ENCODE data around the gene PRPF40B. TPM values are rescaled to one million over a fixed set of nuclear protein-coding genes. Genes with fewer than 3 reads are reported as not detected.

The PRPF40B gene
- total and polyA plus RNA-seq, 9 of the 15 experiments (the other 6 are each of a cell fraction or from before 2014, with no cell fraction given) = 0.55 to 10.6 (median 4.8) TPM

DNA sequence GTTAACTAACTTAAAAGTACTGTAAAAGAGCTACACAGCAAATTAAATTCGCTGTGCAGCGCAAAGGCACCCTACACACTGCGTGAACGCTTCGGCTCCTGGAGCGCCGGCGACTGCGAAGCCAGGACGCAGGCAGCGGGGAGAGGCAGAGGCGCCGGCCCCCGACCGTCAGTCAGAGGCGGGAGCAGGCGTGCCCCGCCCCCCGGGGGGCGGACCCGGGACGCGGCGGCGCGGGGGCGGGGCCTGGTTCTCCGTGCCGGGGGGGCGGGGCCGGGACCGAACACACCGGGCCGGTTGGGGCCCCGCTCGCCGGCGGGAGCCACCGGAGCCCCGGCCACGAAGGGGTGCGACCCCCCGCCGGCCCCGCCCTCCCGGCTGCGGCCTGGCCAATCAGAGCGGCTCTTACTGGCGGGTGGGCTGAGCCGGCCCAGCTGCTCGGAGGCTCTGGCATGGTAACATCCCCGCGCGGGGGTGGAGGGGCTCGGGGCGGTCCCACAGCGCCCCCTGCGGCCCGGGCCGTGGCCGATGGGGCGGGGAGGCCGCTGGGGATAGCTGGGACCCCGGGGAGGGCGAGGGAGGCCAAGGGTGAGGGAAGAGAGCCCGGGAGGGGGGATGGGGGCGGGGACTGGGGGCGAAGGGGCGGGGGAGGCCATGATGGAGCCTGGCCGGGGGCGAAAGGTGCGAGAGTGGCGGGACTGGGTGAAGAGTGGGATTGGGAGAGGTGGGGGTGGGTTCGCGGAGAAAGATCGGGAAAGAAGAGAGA lies at the start of gene PRPF40B (continued):
- TF ChIP-seq E2F6 (IDR thresholded peaks at IDR 0.05; ENCODE audit: borderline replicate concordance in 1 of 2, extremely low read depth in 1 of 2, insufficient read depth in 1 of 2, insufficient read length in 1 of 2, low read depth in 1 of 2, low read length in 1 of 2, poor library complexity in 1 of 2, severe bottlenecking in 1 of 2) = peak; percentile 34 to 66
- TF ChIP-seq, protein P1, sequence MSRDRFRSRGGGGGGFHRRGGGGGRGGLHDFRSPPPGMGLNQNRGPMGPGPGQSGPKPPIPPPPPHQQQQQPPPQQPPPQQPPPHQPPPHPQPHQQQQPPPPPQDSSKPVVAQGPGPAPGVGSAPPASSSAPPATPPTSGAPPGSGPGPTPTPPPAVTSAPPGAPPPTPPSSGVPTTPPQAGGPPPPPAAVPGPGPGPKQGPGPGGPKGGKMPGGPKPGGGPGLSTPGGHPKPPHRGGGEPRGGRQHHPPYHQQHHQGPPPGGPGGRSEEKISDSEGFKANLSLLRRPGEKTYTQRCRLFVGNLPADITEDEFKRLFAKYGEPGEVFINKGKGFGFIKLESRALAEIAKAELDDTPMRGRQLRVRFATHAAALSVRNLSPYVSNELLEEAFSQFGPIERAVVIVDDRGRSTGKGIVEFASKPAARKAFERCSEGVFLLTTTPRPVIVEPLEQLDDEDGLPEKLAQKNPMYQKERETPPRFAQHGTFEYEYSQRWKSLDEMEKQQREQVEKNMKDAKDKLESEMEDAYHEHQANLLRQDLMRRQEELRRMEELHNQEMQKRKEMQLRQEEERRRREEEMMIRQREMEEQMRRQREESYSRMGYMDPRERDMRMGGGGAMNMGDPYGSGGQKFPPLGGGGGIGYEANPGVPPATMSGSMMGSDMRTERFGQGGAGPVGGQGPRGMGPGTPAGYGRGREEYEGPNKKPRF (IDR thresholded peaks at IDR 0.05; ENCODE audit: low read depth, low read length) = no peak
- TF ChIP-seq TEAD1 (CRISPR knock-in tag; IDR thresholded peaks at IDR 0.05) = peak in 1 of 2 experiments; percentile 72; a peak in 1 of 4 replicates
- no peak for TF ChIP-seq ZBTB5 (IDR thresholded peaks at IDR 0.05)
- no peak for TF ChIP-seq ZNF24 (IDR thresholded peaks at IDR 0.05)
- TF ChIP-seq PHTF2 (CRISPR knock-in tag; IDR thresholded peaks at IDR 0.05) = no peak
- no peak for TF ChIP-seq CREB1 (IDR thresholded peaks at IDR 0.05)
- peak; percentile 27; the same call in 1 of the 2 replicates for TF ChIP-seq CREB1 (CRISPR knock-in tag; IDR thresholded peaks at IDR 0.05)
- no peak for TF ChIP-seq HIVEP1 (CRISPR knock-in tag; IDR thresholded peaks at IDR 0.05)
- no peak for TF ChIP-seq ZFPM2 (CRISPR knock-in tag; IDR thresholded peaks at IDR 0.05)
- TF ChIP-seq SNIP1 (IDR thresholded peaks at IDR 0.05; ENCODE audit: low read depth) = no peak
- TF ChIP-seq CBX2 (IDR thresholded peaks at IDR 0.05; ENCODE audit: insufficient read depth, low read length, poor library complexity, severe bottlenecking) = no peak
- peak; percentile 89 for TF ChIP-seq KDM5B (IDR thresholded peaks at IDR 0.05; ENCODE audit: insufficient replicate concordance, low read depth, low read length)
- no peak for TF ChIP-seq ZNF133 (CRISPR knock-in tag; IDR thresholded peaks at IDR 0.05)
- TF ChIP-seq ETS2 (tag; IDR thresholded peaks at IDR 0.05; ENCODE audit: borderline replicate concordance, poor library complexity, severe bottlenecking) = no peak
- TF ChIP-seq ZKSCAN1 (IDR thresholded peaks at IDR 0.05; ENCODE audit: low read depth, low read length) = no peak
- no peak for TF ChIP-seq HDAC1 (IDR thresholded peaks at IDR 0.05)
- TF ChIP-seq SIN3A (IDR thresholded peaks at IDR 0.05; ENCODE audit: borderline replicate concordance in 2 of 2, control insufficient read depth in 1 of 2, low read depth in 2 of 2, low read length in 2 of 2) = peak in 1 of 2 experiments; percentile 3; a peak in 1 of 4 replicates
- TF ChIP-seq ZFX (CRISPR knock-in tag; IDR thresholded peaks at IDR 0.05) = 0 out of 2 replicates have a peak, but pooled peaks have one; percentile 11
- TF ChIP-seq SREBF2 (CRISPR knock-in tag; IDR thresholded peaks at IDR 0.05) = no peak
- TF ChIP-seq SIRT6 (IDR thresholded peaks at IDR 0.05; ENCODE audit: low read depth, low read length) = no peak
- peak; percentile 85 for TF ChIP-seq SUPT5H (IDR thresholded peaks at IDR 0.05)
- TF ChIP-seq ZNF282 (CRISPR knock-in tag; IDR thresholded peaks at IDR 0.05) = no peak
- peak; percentile 43; the same call in 1 of the 2 replicates for TF ChIP-seq GABPA (tag; conservative IDR thresholded peaks at IDR 0.05; ENCODE audit: low read depth)

All from K562 (cell line).